Hepatocyte (in vitro differentiated cells): ENCODE results near the gene SRPRB. TPM values are rescaled to one million over a fixed set of nuclear protein-coding genes. Genes with fewer than 3 reads are reported as not detected.

Experiments used
- DNase-seq: peaks from one replicate; pipeline ENCODE4 v3.0.0-alpha.2; 2016; ENCODE audit warnings: low spot score
- H2AFZ ChIP-seq: fragments of 200-600 bp; sonication (generic); 2 replicates; pipeline ENCODE4 v1.6.0; 2016; ENCODE audit warnings: antibody characterized with exemption, mild to moderate bottlenecking
- H3K27ac ChIP-seq: fragments of 200-600 bp; sonication (generic); 2 replicates; pipeline ENCODE4 v1.5.1; 2016; ENCODE audit warnings: mild to moderate bottlenecking
- H3K27me3 ChIP-seq: fragments of 200-600 bp; sonication (generic); 2 replicates; pipeline ENCODE4 v1.6.1; 2016
- H3K36me3 ChIP-seq: fragments of 200-600 bp; sonication (generic); replicated peaks from 2 replicates; pipeline ENCODE4 v1.5.1; 2016; ENCODE audit warnings: low read depth; ENCODE audit not compliant: insufficient read depth
- H3K4me1 ChIP-seq: fragments of 200-600 bp; sonication (generic); 2 replicates; pipeline ENCODE4 v1.5.1; 2016; ENCODE audit warnings: mild to moderate bottlenecking, moderate library complexity; ENCODE audit not compliant: insufficient read depth
- H3K4me2 ChIP-seq: fragments of 200-600 bp; sonication (generic); 2 replicates; pipeline ENCODE4 v1.6.0; 2016
- H3K4me3 ChIP-seq: fragments of 200-600 bp; sonication (generic); 2 replicates; pipeline ENCODE4 v1.5.1; 2016; ENCODE audit warnings: mild to moderate bottlenecking
- H3K79me2 ChIP-seq: fragments of 200-600 bp; sonication (generic); 2 replicates; pipeline ENCODE4 v1.6.0; 2017; ENCODE audit warnings: mild to moderate bottlenecking
- H3K9me2 ChIP-seq: fragments of 200-600 bp; sonication (generic); replicated peaks from 2 replicates; pipeline ENCODE4 v1.6.0; 2017; ENCODE audit warnings: mild to moderate bottlenecking; ENCODE audit not compliant: insufficient read depth
- H3K9me3 ChIP-seq: fragments of 200-600 bp; sonication (generic); 2 replicates; pipeline ENCODE4 v1.5.1; 2016; ENCODE audit warnings: low read depth, mild to moderate bottlenecking
- H4K20me1 ChIP-seq: fragments of 200-600 bp; sonication (generic); 2 replicates; pipeline ENCODE4 v1.6.0; 2016; ENCODE audit warnings: mild to moderate bottlenecking; ENCODE audit not compliant: insufficient read depth, poor library complexity, severe bottlenecking
- EZH2 ChIP-seq: fragments of 200-600 bp; sonication (generic); IDR thresholded peaks from 2 replicates; pipeline ENCODE4 v1.6.1; 2016; ENCODE audit warnings: antibody characterized with exemption, mild to moderate bottlenecking, borderline replicate concordance
- EZH2phosphoT487 ChIP-seq: fragments of 200-600 bp; sonication (generic); IDR thresholded peaks from one replicate; pipeline ENCODE4 v1.6.1; 2018; ENCODE audit warnings: antibody characterized with exemption, mild to moderate bottlenecking, low read depth, moderate library complexity; ENCODE audit not compliant: unreplicated experiment, severe bottlenecking
- WGBS: methylation state at CpG from one replicate; pipeline ENCODE4 v1.1.6; 2016; ENCODE audit warnings: low lambda C conversion rate; ENCODE audit errors: missing lambda C conversion rate; 5-methylcytosine and 5-hydroxymethylcytosine counted together
- polyA plus RNA-seq: library from polyadenylated mRNA; unstranded; fragments of >200 nt; fragmentation: Nextera tagmentation; extraction: Ambion mirVana; gene quantifications from 2 replicates; pipeline ENCODE4 v1.2.1, GENCODE V29; 2016
- total RNA-seq: library from RNA; depleted of rRNA; stranded (reverse); fragments of >200 nt; gene quantifications from 2 replicates; pipeline ENCODE4 v1.2.3, GENCODE V29; 2014
- TF ChIP-seq, protein P1 (sequence below): fragments of 200-600 bp; sonication (generic); IDR thresholded peaks from 2 replicates; pipeline ENCODE4 v1.5.1; 2016; ENCODE audit warnings: antibody characterized with exemption, mild to moderate bottlenecking; ENCODE audit not compliant: poor library complexity

The SRPRB gene
- total and polyA plus RNA-seq, 2 experiments from 2014 or later, result 94.4 to 129 TPM

GRCh38 chr3:133863911-133864310 lies 58.3 kb downstream of the SRPRB start:
- Histone ChIP-seq H3K36me3 (no peaks in the 10 kb centered on the region), H4K20me1 (no peaks in the 10 kb centered on the region), H3K4me2 (no peak overlapping the region), H3K4me3 (no peak overlapping the region), H3K9me3 (no peaks in the 10 kb centered on the region), H2AFZ (no peak overlapping the region), H3K27ac (no peak overlapping the region), H3K27me3 (no peaks in the 10 kb centered on the region), H3K4me1 (no peaks in the 10 kb centered on the region), H3K9me2 (no peaks in the 10 kb centered on the region), H3K79me2 (no peaks in the 10 kb centered on the region)
- TF ChIP-seq EZH2phosphoT487 (no peak), EZH2 (no peak)
- TF ChIP-seq, protein P1, sequence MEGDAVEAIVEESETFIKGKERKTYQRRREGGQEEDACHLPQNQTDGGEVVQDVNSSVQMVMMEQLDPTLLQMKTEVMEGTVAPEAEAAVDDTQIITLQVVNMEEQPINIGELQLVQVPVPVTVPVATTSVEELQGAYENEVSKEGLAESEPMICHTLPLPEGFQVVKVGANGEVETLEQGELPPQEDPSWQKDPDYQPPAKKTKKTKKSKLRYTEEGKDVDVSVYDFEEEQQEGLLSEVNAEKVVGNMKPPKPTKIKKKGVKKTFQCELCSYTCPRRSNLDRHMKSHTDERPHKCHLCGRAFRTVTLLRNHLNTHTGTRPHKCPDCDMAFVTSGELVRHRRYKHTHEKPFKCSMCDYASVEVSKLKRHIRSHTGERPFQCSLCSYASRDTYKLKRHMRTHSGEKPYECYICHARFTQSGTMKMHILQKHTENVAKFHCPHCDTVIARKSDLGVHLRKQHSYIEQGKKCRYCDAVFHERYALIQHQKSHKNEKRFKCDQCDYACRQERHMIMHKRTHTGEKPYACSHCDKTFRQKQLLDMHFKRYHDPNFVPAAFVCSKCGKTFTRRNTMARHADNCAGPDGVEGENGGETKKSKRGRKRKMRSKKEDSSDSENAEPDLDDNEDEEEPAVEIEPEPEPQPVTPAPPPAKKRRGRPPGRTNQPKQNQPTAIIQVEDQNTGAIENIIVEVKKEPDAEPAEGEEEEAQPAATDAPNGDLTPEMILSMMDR, result no peak
- 86% methylated on average over 11 of the region's 11 CpGs for WGBS
- no peak for DNase-seq

GRCh38 chr3:133864616-133865015 lies 59.0 kb downstream of the SRPRB start:
- no peaks in the 10 kb centered on the region for H3K9me2 ChIP-seq
- WGBS, result 87% methylated on average over 7 of the region's 7 CpGs
- DNase-seq, result no peak
- no peaks in the 10 kb centered on the region for H3K9me3 ChIP-seq
- no peaks in the 10 kb centered on the region for H3K36me3 ChIP-seq
- no peaks in the 10 kb centered on the region for H3K27me3 ChIP-seq
- no peak overlapping the region for H2AFZ ChIP-seq
- no peak overlapping the region for H3K27ac ChIP-seq
- TF ChIP-seq EZH2phosphoT487, result no peak
- TF ChIP-seq, protein P1, result no peak
- TF ChIP-seq EZH2, result no peak
- no peak overlapping the region for H3K4me2 ChIP-seq
- no peaks in the 10 kb centered on the region for H3K79me2 ChIP-seq
- no peak overlapping the region for H3K4me3 ChIP-seq
- no peaks in the 10 kb centered on the region for H4K20me1 ChIP-seq
- H3K4me1 ChIP-seq, result no peaks in the 10 kb centered on the region

DNA sequence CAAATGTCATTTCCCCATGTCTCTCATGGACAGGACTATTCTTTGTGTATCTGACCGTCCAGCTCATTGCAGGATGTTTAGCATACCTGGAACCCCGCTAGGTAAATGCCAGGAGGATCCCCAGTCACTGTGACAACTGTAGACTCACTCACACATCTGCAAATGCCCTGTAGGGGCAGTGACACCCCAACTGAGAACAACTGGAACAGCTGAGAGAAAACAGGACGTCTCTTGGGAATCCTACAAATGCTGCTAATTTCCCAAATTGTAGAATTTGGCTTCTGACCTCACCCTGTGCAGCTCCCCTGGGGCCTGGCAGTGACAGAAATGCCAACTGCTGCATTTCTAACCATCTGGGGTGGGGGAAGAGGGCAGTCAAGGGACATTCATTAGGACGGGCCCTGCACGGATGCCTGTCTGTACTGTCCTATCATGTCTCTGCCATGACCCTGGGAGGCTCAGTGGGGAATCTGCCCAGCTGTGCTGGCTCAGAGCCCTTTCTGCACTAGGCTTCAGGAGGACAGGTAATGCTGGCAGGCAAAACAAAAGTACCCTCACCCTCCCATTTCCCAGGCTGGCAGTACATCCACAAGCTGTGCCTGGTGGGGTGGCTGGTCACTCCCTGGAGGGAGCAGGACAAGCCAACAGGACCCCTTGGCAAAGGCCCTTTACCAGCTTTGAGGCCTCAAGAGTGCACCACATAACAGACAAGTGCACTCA lies 59.7 kb downstream of the SRPRB start:
- H2AFZ ChIP-seq, result no peak overlapping the region
- H3K27me3 ChIP-seq, result no peaks in the 10 kb centered on the region
- 86% methylated on average over 5 of the region's 5 CpGs for WGBS
- no peaks in the 10 kb centered on the region for H3K9me2 ChIP-seq
- H3K36me3 ChIP-seq, result no peaks in the 10 kb centered on the region
- H4K20me1 ChIP-seq, result no peaks in the 10 kb centered on the region
- no peak for DNase-seq
- no peak overlapping the region for H3K4me2 ChIP-seq
- no peak for TF ChIP-seq EZH2phosphoT487
- TF ChIP-seq, protein P1, result no peak
- TF ChIP-seq EZH2, result no peak
- H3K79me2 ChIP-seq, result no peaks in the 10 kb centered on the region
- H3K27ac ChIP-seq, result no peak overlapping the region
- no peaks in the 10 kb centered on the region for H3K9me3 ChIP-seq
- no peaks in the 10 kb centered on the region for H3K4me1 ChIP-seq
- H3K4me3 ChIP-seq, result no peak overlapping the region

GRCh38 chr3:133866141-133866540 lies 60.5 kb downstream of the SRPRB start:
- no peak overlapping the region for H3K4me2 ChIP-seq
- no peak for DNase-seq
- no peaks in the 10 kb centered on the region for H3K9me2 ChIP-seq
- H3K4me3 ChIP-seq, result no peak overlapping the region
- no peaks in the 10 kb centered on the region for H3K79me2 ChIP-seq
- no peaks in the 10 kb centered on the region for H3K36me3 ChIP-seq
- no peaks in the 10 kb centered on the region for H3K9me3 ChIP-seq
- H3K27ac ChIP-seq, result no peak overlapping the region
- no peaks in the 10 kb centered on the region for H3K4me1 ChIP-seq
- WGBS, result 99% methylated on average over 3 of the region's 3 CpGs
- H2AFZ ChIP-seq, result no peak overlapping the region
- H4K20me1 ChIP-seq, result no peaks in the 10 kb centered on the region
- H3K27me3 ChIP-seq, result no peaks in the 10 kb centered on the region
- TF ChIP-seq EZH2, result no peak
- TF ChIP-seq, protein P1, result no peak
- TF ChIP-seq EZH2phosphoT487, result no peak
